Measurements from ENCODE around the gene NID2. TPM values are rescaled to one million over a fixed set of nuclear protein-coding genes. Genes with fewer than 3 reads are reported as not detected.

NID2 gene
- polyA plus RNA-seq, 3 donors: 4.0 to 25.9 (median 21.7) TPM

DNA sequence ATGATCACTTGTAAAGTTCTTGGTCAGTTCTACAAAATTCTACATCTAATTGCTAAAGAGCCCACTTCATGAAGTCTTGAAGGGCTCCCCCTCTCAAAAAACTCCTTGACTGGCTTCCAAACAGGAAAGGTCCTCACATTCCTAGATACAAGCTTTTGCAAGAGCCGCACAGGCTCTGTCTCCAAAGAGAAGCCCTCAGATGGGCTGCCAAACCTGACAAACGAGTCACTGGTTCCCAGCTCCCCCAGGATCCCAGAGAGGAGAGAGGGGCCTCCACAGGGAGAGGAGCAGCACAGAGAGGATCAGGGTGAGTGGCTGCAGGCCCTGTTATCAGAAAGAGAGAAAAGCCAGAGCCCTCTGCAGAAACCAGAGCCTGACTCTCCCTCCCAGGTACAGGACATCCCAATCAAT lies 5.8 kb downstream of the NID2 start:
- 36 to 51% (median 43%) methylated on average over 2 of the region's 2 CpGs for WGBS, 3 donors
- H3K27ac ChIP-seq (ENCODE audit: low read depth, low read length): no peak overlapping the region

DNA sequence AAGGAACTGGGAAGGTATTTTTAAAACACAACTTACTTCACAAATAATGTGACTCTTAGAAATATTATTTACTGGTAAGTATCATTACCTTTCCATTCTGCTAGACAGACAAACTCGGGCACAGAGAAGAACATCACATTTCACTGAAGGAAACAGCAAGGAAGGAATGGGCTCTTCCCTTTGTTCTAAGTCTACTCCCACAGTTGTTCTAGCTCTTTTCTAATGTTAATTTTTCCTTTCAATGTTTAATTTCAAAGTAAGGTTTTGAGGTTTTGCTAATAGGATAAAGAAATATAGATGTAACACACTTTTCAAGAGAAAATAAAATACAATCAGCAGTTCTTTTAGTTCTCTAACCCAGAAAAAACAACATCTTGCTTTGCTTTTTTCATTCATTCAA lies 7.0 kb downstream of the NID2 start:
- H3K27ac ChIP-seq (ENCODE audit: low read depth, low read length): no peak overlapping the region
- 66 to 71% (median 69%) methylated on average over 1 of the region's 1 CpG for WGBS, 3 donors

DNA sequence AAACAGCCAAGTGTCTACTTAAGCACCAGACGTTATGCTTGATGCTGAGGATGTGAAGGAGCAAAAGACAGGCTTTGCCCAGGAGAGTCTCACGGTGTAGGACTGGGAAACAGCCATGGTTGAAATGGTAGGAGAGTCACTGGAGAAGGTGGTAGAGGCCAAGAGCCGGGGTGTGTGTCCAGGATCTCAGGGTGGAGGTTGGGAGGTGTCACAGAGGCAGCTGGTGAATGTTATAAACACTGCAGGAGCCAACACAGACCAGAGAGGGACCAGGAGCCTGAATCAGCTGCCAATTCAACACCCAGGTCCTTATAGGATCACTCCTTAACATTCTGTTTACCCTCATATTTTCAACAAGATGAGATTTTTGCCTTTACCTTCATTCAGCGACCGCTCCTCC lies 7.5 kb downstream of the NID2 start:
- no peak overlapping the region for H3K27ac ChIP-seq (ENCODE audit: low read depth, low read length)
- 71 to 76% (median 73%) methylated on average over 5 of the region's 5 CpGs for WGBS, 3 donors

DNA sequence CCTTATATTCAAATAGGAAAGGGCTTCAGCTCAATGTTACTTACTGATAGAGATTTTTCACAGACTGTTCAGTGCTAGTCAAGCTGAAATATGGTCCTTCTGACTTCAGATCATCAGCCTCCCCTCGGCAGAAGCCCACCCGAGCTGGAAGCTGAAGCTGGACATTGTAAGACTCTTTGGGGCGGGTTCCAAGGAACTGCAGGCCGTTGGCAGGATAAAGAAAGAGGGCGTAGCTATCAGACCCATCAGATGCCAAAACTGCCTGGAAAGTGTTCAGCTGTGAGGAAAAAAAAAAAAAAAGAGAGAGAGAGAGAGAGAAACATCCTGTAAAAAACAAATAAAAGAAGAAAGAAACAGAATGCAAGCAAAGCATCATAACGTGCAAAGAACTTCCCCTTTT lies 8.8 kb downstream of the NID2 start:
- no peak overlapping the region for H3K27ac ChIP-seq (ENCODE audit: low read depth, low read length)
- 16 to 35% (median 26%) methylated on average over 6 of the region's 6 CpGs for WGBS, 3 donors

DNA sequence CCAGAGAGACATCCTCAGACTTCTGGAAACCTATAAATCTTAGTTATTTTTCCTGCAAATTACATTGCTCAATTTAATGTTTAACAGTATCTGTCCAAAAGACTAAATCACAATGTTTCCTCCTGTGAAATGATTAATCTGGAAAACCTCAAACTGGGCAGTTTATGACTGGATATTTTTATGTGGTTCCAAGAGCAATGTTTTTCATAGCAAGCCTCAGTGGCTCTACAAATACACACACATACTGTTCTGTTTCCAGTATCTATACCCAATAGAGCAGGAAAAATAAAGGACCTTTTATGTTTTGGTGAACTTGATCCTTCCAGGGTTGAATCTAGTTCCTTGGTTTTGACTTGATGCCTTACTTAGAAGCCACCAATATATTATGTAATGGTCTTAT lies 9.2 kb downstream of the NID2 start:
- H3K27ac ChIP-seq (ENCODE audit: low read depth, low read length): no peak overlapping the region

DNA sequence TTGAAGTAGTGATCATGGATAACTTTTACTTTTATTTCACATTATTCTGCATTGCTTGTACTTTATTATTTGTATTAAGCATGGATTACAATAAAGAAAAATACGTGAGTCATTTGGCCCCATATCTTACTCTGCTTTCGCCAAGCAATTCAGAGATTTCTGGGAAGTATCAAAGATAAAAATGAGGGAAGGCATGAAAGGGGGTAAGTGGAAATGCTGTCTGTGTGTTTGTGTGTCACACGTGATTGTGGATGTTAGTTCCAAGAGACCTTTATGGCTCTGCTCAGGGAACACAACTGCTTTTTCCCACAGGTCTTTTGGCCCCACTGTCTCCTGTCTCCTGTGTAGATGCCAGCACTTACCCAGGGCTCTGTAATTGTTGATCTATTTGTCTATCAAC lies 10.5 kb downstream of the NID2 start:
- WGBS, 3 donors: 71 to 78% (median 77%) methylated on average over 3 of the region's 3 CpGs
- no peak overlapping the region for H3K27ac ChIP-seq (ENCODE audit: low read depth, low read length)

DNA sequence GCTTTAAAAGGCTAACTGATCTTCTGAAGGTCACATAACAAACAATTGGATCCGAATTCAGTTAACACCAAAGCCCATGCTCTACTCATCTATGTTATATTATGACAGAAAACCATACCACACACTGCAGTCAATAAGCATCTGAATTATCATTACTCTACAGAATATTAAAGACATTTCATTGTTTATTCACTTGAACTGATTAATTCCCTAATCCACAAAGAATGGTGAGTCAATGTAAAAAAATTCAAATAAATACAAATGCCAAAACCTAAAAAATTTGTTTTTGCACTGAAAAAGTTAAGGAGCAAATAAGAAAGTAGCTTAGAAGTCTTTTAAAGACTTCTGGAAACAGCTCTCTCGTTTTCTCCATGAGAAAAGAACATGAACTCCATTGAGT lies 13.7 kb downstream of the NID2 start:
- 64 to 67% (median 65%) methylated on average over 2 of the region's 2 CpGs for WGBS, 3 donors
- H3K27ac ChIP-seq (ENCODE audit: low read depth, low read length): no peak overlapping the region

DNA sequence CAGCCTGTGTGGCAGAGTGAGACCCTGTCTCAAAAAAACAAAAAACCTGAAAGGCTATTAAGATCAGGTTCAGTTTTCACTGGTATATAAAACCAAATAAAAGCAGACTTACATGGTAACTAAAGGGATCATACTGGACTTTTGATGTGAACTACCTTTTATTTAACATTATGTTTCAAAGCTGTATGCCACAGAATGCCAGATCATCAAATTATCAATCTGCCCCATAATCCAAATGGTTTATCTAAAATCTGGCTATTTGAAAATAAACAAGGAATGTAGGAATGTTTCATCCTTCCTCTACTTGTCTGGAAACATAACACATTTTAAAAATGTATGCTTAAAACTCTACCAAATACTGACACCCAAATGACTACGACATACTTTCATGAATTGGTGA lies 14.2 kb downstream of the NID2 start:
- no peak overlapping the region for H3K27ac ChIP-seq (ENCODE audit: low read depth, low read length)
- WGBS, 3 donors: 0 to 83% (median 1%) methylated on average over 1 of the region's 1 CpG

DNA sequence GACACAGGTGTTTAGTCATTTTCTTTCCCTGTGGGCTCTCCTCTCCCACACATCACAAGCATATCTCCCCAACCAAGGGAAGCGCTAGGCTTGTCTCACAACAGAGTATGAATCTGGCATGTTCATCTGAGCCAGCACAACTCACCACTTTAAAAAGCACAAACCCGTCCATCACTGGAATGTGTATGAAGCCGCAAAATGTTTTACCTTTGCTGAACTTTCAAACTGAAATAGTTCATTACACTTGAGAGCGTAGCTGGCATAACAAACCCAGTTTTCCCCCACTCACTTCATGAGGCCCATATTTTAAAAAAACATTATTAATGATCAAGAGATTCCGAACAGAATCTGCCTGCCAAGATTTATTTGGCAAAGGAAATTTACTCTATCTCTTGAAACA lies 15.8 kb downstream of the NID2 start:
- no peak overlapping the region for H3K27ac ChIP-seq (ENCODE audit: low read depth, low read length)
- 54 to 63% (median 59%) methylated on average over 5 of the region's 5 CpGs for WGBS, 3 donors

DNA sequence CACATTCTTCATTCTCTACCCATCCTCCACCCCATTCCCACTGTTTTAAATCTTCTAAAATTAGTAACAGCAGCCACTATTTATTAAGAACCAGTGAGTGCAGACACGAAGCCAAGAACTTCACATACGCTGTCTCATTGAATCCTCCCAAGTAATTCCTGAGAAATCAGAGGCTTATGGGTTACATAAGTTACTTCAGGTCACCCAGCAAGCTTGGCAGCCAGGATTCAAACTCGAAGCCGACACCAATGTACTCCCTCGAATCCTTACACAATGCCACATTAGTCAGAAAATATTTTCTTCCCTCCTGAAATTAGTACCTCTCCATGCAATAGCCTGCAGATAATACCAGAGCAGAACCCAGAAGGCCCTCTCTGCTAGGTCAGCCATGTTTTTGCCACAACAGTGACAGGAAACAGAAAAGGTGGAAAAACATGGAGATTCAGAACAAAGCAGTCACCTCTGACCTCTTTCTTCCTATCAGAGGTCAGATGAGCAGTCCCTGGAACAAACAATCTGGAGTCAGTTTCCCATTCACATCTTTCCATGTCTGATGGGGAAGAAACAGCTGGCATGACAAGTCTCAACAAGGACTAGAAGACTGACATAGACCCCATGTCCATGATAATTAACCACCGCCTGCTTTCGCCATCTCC lies 16.4 kb downstream of the NID2 start:
- WGBS, 3 donors: 51 to 76% (median 58%) methylated on average over 7 of the region's 7 CpGs

DNA sequence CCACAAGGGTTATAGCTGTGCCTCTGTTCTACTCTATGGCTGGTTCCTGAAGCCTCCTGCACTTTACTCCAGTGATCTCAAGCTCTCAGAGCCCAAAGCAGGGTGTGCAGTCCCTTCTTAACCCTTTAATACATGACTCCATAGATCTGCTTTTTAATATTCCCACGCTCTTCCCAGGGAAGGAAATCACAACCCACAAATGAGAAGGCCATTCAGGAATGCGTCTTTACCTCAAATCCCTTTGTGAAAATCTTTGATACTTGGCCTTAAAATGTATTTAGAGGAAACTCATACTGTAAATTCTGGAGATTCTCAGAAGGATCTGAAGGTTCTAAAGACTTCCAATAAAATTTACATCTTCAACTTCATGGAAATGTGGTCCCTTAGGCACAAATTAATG lies 17.0 kb downstream of the NID2 start:
- 39 to 68% (median 40%) methylated on average over 2 of the region's 2 CpGs for WGBS, 3 donors

More for the DNA sequence above, 16.4 kb downstream of the NID2 start:
- no peak overlapping the region for H3K27ac ChIP-seq (ENCODE audit: low read depth, low read length)

DNA sequence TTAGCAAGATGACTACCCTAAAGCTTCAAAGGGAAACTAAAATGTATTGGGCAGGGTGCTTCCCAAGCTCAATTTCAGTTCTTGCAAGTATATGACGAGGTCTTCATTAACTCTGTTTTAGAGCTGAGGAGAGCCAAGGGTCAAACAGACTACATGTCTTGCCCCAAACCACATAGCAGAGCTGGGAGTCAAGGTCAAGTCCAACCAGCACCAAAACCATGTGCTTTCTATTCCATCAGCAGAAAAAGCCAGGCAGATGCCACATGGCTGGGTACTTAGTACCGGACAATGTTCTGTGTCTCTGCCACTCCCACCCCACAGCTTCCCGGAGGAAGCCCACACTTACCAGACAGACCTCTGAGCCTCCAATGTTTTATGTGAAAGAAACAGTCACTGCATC lies 17.6 kb downstream of the NID2 start:
- WGBS, 3 donors: 61 to 75% (median 70%) methylated on average over 3 of the region's 3 CpGs

More for the DNA sequence above, 17.0 kb downstream of the NID2 start:
- H3K27ac ChIP-seq (ENCODE audit: low read depth, low read length): no peak overlapping the region

DNA sequence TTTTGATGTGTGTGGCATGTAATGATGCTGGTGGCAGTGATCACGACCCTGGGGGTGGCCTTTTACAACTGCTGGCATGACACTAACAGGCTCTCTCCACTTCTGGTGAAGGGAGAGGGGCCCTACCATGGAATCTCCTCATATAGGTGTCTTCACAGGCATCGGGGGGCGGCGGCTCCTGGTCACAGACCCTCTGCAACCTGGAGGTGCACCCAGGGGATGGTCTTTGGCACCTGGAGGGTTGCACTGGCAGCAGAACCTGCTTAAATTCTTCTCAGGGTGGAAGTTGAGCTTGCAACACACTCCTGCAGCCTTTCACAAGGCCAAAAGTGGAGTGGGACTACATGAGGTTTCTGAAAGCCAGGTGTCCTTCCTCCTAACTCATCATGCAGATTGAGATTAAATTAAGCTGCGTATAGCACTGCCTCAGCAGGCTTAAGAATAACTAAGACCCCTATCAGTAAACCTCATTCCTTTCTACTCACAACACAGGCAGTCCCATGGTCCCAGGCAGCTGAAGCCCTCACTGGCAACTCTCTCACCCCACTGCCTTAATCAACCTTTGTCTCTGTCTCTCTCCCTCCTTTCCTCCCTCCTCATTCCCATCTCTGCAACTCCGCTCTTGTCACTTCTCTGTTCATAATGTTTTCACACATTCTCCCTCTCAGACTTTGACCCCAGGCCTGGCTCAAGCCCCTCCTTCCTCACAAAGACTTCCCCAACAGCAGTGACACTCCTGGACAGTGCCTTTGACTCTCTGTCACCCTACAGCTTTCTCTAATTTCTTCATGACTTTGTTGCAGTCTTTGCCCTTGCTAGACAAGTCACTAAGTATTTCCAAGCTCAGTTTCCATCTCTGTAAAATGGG lies 18.9 kb downstream of the NID2 start:
- no peak overlapping the region for H3K27ac ChIP-seq (ENCODE audit: low read depth, low read length)
- WGBS, 3 donors: 73 to 79% (median 75%) methylated on average over 6 of the region's 6 CpGs

More for the DNA sequence above, 17.6 kb downstream of the NID2 start:
- H3K27ac ChIP-seq (ENCODE audit: low read depth, low read length): no peak overlapping the region

DNA sequence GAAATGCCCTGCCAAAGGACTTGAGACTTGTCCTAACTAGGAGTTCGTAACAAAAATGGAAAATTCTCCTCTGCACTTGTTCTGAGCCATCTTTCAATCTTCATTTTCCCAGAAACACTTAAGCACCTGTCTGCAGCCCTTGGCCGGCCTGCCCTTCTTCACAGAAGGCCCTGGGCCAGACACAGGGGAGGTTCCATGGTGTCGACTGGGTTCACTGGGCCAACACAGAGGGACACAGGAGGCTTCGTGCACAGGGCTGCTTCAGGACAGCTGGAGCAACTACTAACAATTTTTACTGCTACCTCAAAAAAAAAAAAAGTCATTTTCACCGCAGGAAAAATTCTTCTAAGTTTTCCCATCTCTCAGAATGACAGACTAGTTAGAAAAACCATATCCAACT lies 19.6 kb downstream of the NID2 start:
- 74 to 84% (median 74%) methylated on average over 5 of the region's 5 CpGs for WGBS, 3 donors
- no peak overlapping the region for H3K27ac ChIP-seq (ENCODE audit: low read depth, low read length)

DNA sequence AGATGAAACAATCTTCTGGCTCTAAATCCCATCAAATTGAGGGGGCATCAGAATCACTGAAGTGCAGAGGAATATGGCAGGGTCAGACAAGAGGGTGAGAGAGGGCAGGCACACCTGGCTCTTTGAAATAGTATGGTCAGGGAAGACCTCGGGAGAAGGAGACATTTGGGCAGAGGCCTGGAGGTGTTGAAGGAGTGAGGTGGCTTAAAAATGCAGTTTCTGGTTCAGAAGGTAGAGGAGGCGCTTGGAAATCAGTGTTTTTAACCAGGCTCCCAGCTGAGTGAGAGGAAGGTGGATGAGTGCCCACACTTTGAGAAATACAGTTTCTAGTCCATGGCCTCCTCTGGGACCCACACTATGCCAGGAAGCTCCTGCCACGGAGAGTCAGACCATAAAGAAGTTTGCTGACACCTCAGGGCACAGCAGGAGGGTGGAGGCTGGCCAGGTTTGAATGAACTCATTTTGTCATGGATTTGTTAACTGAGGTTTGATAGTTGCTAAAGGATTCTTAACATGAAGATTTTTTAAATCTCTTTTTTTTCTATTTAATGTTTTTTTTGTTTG lies 20.1 kb downstream of the NID2 start:
- H3K27ac ChIP-seq (ENCODE audit: low read depth, low read length): no peak overlapping the region
- WGBS, 3 donors: 55 to 80% (median 64%) methylated on average over 3 of the region's 3 CpGs

DNA sequence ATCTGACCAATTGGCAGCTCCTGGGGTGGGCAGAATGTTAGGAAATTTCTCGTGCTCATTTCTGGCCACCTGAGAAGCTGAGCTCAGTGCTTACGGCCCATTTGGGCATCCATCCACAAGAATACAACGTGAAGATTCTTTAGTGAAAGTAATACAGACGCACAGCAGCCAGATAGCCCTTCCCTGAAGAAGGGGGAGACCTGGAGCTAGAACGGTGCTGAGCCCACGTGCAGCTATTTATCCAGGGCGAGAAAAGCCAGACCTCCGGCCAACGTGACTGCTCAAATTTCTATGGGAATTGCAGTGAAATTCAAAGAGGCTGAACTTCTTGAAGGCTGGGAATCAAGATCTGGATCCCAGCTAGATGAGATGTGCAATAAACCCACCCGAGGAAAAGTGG lies 20.7 kb downstream of the NID2 start:
- WGBS, 3 donors: 75 to 87% (median 76%) methylated on average over 10 of the region's 10 CpGs
- no peak overlapping the region for H3K27ac ChIP-seq (ENCODE audit: low read depth, low read length)

DNA sequence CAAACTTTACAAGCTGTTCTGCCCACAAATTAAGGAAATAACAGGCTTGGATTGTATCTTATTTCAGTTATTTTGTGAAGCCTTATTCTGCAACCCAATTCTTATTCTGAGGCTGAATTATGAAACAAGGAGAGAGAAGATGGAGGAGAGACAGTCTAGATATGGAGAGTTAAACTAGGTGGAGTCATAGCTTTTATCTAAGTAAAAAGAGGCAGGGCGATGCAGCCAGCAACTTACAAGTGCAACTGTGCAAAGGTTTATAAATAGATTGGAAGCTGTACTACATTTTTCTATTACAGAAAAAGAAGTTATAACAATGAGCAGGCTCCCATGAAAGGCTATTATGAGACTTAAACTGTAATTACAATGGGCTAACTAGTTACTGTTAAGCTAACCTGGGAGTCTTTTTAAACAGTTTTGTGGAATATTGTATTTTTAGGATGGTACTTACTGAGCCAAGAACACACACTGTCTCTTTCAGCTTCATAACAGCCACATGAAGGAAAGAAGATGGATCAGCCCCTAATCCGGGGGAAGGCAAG lies 22.4 kb downstream of the NID2 start:
- WGBS, 3 donors: 48 to 65% (median 49%) methylated on average over 2 of the region's 2 CpGs
- no peak overlapping the region for H3K27ac ChIP-seq (ENCODE audit: low read depth, low read length)

DNA sequence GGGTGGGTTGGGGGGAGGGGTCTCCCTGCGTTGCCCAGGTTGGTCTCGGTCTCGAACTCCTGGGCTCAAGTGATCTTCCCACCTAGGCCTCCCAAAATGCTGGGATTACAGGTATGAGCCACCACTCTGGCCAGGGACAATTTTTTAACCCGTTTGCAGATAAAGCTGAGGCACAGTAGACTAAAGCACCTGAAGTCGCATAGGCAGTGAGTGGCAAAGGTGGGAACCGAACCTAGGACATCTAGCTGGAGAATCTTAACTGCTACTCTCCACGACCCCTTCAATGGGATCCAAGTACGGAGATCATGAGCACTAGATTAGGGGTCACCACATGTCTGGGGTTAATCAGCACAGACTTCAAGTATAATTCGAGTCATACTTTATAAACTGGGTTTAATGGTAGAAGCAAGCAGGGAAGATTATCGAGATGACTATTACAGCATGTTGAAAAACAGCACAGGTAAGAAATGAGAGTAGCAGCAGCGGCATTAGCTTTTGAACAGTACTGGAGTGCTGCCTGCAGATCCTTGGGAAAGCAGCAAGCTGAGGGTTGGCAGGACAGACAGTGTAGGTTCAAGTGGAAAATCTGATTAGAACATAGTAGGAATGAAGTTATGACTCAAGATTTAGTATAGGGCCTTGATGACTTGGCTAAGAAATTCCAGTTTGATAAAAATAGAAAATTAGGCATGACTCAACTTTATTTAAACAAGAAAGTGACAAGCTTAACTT lies 23.9 kb downstream of the NID2 start:
- WGBS, 3 donors: 71 to 88% (median 86%) methylated on average over 11 of the region's 11 CpGs
- no peak overlapping the region for H3K27ac ChIP-seq (ENCODE audit: low read depth, low read length)

DNA sequence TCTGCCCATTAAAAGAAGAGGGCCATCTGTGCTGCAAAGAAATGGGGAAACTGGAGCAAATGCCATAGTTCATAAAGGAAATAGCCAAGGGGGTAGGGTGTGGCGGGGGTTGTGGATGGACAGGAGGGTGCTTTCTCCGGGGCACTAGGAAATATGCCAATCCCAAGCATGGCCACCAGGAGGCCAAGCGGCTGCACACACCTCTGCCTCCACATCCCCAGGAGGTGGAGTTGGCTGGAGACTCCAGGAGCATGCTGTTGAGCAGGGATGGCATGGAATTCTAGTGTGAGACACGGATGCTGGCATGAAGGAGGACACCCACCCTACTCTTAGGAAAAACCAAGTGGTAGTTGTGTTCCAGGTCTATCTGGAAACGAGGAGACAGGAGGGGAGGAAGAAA lies 25.2 kb downstream of the NID2 start:
- no peak overlapping the region for H3K27ac ChIP-seq (ENCODE audit: low read depth, low read length)
- WGBS, 3 donors: 37 to 61% (median 57%) methylated on average over 5 of the region's 5 CpGs

Measured in adipose tissue (tissue), 3 donors.